Measurements from ENCODE around the gene SLC24A1.

Gene SLC24A1

DNA sequence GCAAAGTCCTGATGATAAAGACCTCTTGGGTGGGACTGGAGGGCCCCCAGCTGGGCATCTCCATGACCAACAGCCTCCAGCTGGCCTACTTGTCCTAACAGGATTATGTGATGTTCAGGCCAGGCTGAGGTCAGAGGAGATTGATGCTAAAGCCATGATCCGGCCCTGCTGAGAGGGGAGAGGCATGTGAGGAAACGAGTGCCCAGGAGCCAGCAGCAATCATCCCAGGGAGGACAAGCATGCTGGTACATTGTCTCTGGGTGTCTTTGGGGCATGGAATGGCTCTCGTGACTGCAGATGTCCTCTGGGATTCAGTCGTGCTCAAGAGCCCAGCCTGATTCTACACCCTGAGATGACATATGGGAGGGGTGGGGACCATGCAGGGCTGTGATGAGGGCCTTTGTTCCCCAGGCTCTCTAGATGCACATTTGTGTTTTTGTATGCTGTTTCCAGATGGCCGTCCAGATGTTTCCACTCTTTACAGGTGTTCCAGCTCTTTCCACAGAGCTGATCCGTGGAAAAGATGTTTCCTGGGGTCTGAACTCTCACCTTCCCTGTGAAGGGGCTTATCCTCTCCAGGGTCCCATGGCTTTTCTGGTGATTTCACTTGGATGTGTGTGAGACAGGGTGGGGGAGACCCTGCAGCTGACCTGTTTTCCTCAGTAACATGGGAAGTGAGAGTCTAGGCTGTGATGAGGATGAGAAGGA, 20.2 kb downstream of the SLC24A1 start:
- TF ChIP-seq, protein P1, sequence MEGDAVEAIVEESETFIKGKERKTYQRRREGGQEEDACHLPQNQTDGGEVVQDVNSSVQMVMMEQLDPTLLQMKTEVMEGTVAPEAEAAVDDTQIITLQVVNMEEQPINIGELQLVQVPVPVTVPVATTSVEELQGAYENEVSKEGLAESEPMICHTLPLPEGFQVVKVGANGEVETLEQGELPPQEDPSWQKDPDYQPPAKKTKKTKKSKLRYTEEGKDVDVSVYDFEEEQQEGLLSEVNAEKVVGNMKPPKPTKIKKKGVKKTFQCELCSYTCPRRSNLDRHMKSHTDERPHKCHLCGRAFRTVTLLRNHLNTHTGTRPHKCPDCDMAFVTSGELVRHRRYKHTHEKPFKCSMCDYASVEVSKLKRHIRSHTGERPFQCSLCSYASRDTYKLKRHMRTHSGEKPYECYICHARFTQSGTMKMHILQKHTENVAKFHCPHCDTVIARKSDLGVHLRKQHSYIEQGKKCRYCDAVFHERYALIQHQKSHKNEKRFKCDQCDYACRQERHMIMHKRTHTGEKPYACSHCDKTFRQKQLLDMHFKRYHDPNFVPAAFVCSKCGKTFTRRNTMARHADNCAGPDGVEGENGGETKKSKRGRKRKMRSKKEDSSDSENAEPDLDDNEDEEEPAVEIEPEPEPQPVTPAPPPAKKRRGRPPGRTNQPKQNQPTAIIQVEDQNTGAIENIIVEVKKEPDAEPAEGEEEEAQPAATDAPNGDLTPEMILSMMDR (IDR thresholded peaks at IDR 0.05; ENCODE audit: insufficient read depth, missing control alignments) = no peak
- FAIRE-seq = no peak
- DNase-seq (ENCODE audit: insufficient read length, low spot score) = no peak

DNA sequence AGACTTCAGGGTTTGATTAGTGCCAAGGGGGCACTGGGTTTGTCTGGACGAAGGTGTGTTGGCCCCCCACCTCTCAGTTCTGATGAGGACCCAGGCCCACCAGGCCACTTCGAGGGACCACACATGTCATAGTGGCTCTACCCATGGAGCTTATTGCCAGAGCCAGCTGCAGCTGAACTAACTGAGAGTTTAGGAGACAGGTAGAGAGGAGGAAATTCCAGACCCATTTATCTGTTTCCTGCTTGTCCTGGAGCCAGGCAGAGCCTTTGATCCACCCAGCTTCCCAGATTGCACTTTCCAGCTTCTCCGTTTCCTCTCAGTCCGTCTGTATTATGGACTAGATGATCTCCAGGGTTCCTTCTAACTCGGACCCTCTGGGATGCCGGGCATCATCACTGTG, 20.9 kb downstream of the SLC24A1 start:
- DNase-seq (ENCODE audit: insufficient read length, low spot score) (no peak), FAIRE-seq (no peak)
- TF ChIP-seq, protein P1 (IDR thresholded peaks at IDR 0.05; ENCODE audit: insufficient read depth, missing control alignments) = no peak

DNA sequence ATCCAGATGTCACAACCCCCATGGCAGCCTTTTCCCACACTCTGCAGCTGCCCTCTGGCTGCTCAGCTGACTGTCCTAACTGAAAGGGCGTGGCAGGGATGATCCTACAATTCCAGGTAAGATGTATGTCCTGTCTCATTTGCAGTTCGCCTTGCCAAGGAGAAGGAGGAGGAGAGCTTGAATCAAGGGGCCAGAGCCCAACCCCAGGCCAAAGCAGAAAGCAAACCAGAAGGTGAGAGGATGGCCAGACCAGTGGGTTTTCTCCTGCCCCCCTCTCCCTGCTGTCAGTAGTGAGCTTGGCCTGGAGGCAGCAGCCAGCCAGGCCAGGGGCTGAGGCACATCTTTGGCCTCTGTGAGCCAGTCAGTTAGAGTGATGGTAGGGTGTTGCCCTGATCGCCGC, 22.5 kb downstream of the SLC24A1 start:
- TF ChIP-seq, protein P1 (IDR thresholded peaks at IDR 0.05; ENCODE audit: insufficient read depth, missing control alignments) = no peak
- FAIRE-seq (no peak), DNase-seq (ENCODE audit: insufficient read length, low spot score) (no peak)

DNA sequence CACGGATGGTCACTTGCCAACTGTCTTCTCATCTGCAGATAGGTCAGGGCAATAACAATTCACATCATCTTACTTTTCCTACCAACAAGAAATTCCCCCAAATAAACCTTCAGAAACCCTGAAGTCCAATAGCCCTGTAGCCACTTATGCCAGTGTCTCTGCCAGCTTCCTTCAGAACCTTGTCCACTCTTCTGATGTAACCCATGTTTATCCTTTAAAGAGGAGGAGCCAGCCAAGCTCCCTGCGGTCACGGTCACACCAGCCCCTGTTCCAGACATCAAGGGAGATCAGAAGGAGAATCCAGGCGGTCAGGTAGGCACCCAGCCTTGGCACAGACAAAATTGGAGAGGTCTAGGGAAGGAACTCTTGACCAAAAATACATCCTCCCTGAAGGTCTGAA, 23.7 kb downstream of the SLC24A1 start:
- FAIRE-seq = no peak
- no peak for DNase-seq (ENCODE audit: insufficient read length, low spot score)
- TF ChIP-seq, protein P1 (IDR thresholded peaks at IDR 0.05; ENCODE audit: insufficient read depth, missing control alignments) = no peak

DNA sequence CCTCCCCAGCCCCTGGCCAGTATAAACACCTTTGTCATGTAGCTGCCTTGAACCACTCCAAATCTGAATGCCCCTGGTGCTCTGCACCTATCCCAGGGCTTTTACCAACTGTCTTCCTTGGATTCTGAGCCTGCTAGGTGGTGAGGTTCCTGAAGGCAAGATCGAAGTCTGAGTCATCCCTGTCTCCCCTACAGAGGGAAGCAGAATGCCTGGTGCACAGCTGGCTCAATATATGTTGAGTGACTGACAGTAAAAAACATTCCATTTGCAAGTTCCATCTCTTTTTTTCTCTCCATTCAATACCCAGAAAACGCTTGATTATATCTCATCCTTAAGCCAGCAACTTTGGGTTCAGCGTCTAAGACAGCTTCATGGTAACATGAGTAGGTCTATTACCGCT, 24.7 kb downstream of the SLC24A1 start:
- TF ChIP-seq, protein P1 (IDR thresholded peaks at IDR 0.05; ENCODE audit: insufficient read depth, missing control alignments) = no peak
- DNase-seq (ENCODE audit: insufficient read length, low spot score) (no peak), FAIRE-seq (no peak)

DNA sequence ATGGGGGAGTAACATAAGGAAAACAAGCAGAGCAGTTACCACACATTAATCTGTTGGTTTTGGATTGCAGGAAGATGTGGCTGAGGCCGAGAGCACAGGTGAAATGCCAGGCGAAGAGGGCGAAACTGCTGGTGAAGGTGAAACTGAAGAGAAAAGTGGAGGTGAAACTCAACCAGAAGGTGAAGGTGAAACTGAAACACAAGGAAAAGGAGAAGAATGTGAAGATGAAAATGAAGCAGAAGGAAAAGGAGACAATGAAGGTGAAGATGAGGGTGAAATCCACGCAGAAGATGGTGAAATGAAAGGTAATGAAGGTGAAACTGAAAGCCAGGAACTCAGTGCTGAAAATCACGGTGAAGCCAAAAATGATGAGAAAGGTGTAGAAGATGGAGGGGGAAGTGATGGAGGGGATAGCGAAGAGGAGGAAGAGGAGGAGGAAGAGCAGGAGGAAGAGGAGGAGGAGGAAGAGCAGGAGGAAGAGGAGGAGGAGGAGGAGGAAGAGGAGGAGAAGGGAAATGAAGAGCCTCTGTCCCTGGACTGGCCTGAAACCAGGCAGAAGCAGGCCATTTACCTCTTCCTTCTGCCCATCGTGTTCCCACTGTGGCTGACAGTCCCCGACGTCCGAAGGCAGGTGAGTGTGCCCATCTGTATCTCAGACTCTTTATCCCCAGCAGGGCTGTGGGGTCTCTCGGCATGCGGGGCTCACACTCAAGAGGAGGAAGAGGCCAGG, 28.7 kb downstream of the SLC24A1 start:
- TF ChIP-seq, protein P1 (IDR thresholded peaks at IDR 0.05; ENCODE audit: insufficient read depth, missing control alignments) = no peak
- FAIRE-seq = no peak
- no peak for DNase-seq (ENCODE audit: insufficient read length, low spot score)

DNA sequence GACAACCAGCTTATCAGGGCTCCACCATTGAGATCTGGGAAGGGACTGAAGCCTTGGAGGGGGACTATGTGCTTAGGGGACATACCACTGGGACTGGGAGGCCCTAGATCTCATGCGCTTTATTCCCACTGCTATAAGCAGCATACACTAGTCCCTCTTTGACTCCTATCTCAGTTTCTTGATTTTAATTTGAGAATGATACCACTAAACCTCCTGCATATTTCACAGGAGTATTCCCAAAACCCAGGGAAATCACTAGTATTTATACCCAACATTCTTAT, 29.2 kb downstream of the SLC24A1 start:
- no peak for FAIRE-seq
- TF ChIP-seq, protein P1 (IDR thresholded peaks at IDR 0.05; ENCODE audit: insufficient read depth, missing control alignments) = no peak

More for the DNA sequence above, 29.2 kb downstream of the SLC24A1 start:
- no peak for DNase-seq (ENCODE audit: insufficient read length, low spot score)
